Gastroesophageal sphincter (tissue), 3 donors: ENCODE measurements around the gene MED8.

Experiments used
- CTCF ChIP-seq, 4 experiments: fragments of 200-600 bp in 2 of 4; fragments of 450-650 bp in 2 of 4; sonication (generic) in 1 of 4; IDR thresholded peaks; one replicate each; pipeline ENCODE4 v1.5.1; 2017 to 2019; ENCODE audit warnings: antibody characterized with exemption in 4 of 4, mild to moderate bottlenecking in 2 of 4, moderate library complexity in 2 of 4
- EP300 ChIP-seq: sonication (generic); formaldehyde crosslinking; IDR thresholded peaks from one replicate; pipeline ENCODE4 v1.6.1; 2017; ENCODE audit warnings: antibody characterized with exemption, mild to moderate bottlenecking
- POLR2A ChIP-seq, 2 donors: fragments of 450-650 bp; IDR thresholded peaks; one replicate each; pipeline ENCODE4 v1.6.1; 2017; ENCODE audit warnings: antibody characterized with exemption in 2 of 2, mild to moderate bottlenecking in 2 of 2, moderate library complexity in 1 of 2

- TF ChIP-seq CTCF (IDR thresholded peaks at IDR 0.05) (no peak), EP300 (no peak), POLR2A (IDR thresholded peaks at IDR 0.05) (no peak)
Observed at GRCh38 chr1:43438006-43438405, 48.4 kb upstream of the MED8 start.
